Fibroblast of lung (primary cell): ENCODE measurements around the gene FHIP1A. TPM values are rescaled to one million over a fixed set of nuclear protein-coding genes. Genes with fewer than 3 reads are reported as not detected.

ENCODE experiments used
- DNase-seq, 2 donors: peaks; one replicate each; pipeline versions ENCODE4 v3.0.0 to v3.0.0-alpha.2; 2010; ENCODE audit warnings: low read depth in 2 of 2
- H2AFZ ChIP-seq: 2 replicates; pipeline ENCODE4 v1.5.1; 2012; ENCODE audit warnings: low read length, control low read depth, inconsistent platforms
- H3K27ac ChIP-seq: 2 replicates; pipeline ENCODE4 v1.5.1; 2011; ENCODE audit warnings: low read length, control low read depth; ENCODE audit not compliant: insufficient read depth
- H3K27me3 ChIP-seq: 2 replicates; pipeline ENCODE4 v1.5.1; 2011; ENCODE audit warnings: mild to moderate bottlenecking, low read length; ENCODE audit not compliant: control insufficient read depth, insufficient read depth
- H3K36me3 ChIP-seq: 2 replicates; pipeline ENCODE4 v1.5.1; 2011; ENCODE audit warnings: low read length; ENCODE audit not compliant: control insufficient read depth, insufficient read depth
- H3K4me1 ChIP-seq: 2 replicates; pipeline ENCODE4 v1.5.1; 2011; ENCODE audit warnings: low read length; ENCODE audit not compliant: control insufficient read depth, insufficient read depth; ENCODE audit errors: extremely low read depth
- H3K4me2 ChIP-seq: 2 replicates; pipeline ENCODE4 v1.5.1; 2011; ENCODE audit warnings: low read length, control low read depth; ENCODE audit not compliant: insufficient read depth; ENCODE audit errors: extremely low read depth
- H3K4me3 ChIP-seq, 4 experiments: fragments of 200-600 bp in 1 of 4; sonication (generic) in 1 of 4; replicated peaks in 1 of 4; 2 replicates each; pipeline ENCODE4 v1.5.1; 2011 to 2016; ENCODE audit warnings: low read length in 4 of 4, low read depth in 3 of 4, mild to moderate bottlenecking in 3 of 4, control low read depth in 2 of 4, inconsistent platforms in 1 of 4, mixed read lengths in 1 of 4; ENCODE audit not compliant: insufficient read depth in 1 of 4; ENCODE audit errors: control extremely low read depth in 1 of 4
- H3K79me2 ChIP-seq: 2 replicates; pipeline ENCODE4 v1.5.1; 2012; ENCODE audit warnings: mild to moderate bottlenecking, low read length, inconsistent platforms; ENCODE audit not compliant: control insufficient read depth, insufficient read depth
- H3K9ac ChIP-seq: 2 replicates; pipeline ENCODE4 v1.5.1; 2011; ENCODE audit warnings: mild to moderate bottlenecking, low read length, control low read depth; ENCODE audit not compliant: insufficient read depth
- H3K9me3 ChIP-seq: 2 replicates; pipeline ENCODE4 v1.5.1; 2012; ENCODE audit warnings: low read depth, low read length; ENCODE audit not compliant: control insufficient read depth, insufficient read depth
- H4K20me1 ChIP-seq: 2 replicates; pipeline ENCODE4 v1.5.1; 2011; ENCODE audit warnings: low read length; ENCODE audit not compliant: control insufficient read depth, insufficient read depth; ENCODE audit errors: extremely low read depth
- CTCF ChIP-seq, 2 donors: IDR thresholded peaks in 1 of 2; conservative IDR thresholded peaks in 1 of 2; 1 replicate in 1 of 2; 2 replicates in 1 of 2; pipeline ENCODE4 v1.5.1; 2011 to 2012; ENCODE audit warnings: low read length in 2 of 2, control low read depth in 1 of 2, inconsistent platforms in 1 of 2, low read depth in 1 of 2, mild to moderate bottlenecking in 1 of 2
- EZH2 ChIP-seq: IDR thresholded peaks from 2 replicates; pipeline ENCODE4 v1.5.1; 2012; ENCODE audit warnings: low read length, control low read depth, mild to moderate bottlenecking; ENCODE audit errors: missing control alignments
- polyA plus RNA-seq, 2 donors: library from polyadenylated mRNA; depleted of rRNA in 1 of 2; stranded (reverse) in 1 of 2; unstranded in 1 of 2; fragments of >200 nt; gene quantifications; 2 replicates each; pipeline ENCODE4 v1.2.1, GENCODE V29; 2011 to 2012; ENCODE audit warnings: missing spikeins in 1 of 2
- total RNA-seq: library from RNA; depleted of rRNA; stranded (reverse); fragments of >200 nt; gene quantifications from 2 replicates; pipeline ENCODE4 v1.2.1, GENCODE V29; 2014

Gene FHIP1A
- total and polyA plus RNA-seq, 2 donors (not counting 1 experiment from before 2014, with no cell fraction given) = under 0.01 to 0.09 TPM

- no peak overlapping the region for H3K4me2 ChIP-seq
- no peaks in the 10 kb centered on the region for H3K9me3 ChIP-seq
- no peak overlapping the region for H3K27ac ChIP-seq
- H3K9ac ChIP-seq = no peak overlapping the region
- no peak overlapping the region for H3K4me3 ChIP-seq
- TF ChIP-seq EZH2 (no peak), CTCF (conservative IDR thresholded peaks at IDR 0.05 in 1 of 2, IDR thresholded peaks at IDR 0.05 in 1 of 2; ENCODE audit: low read depth in 1 of 2, low read length in 2 of 2) (no peak)
- no peak for DNase-seq
- H3K36me3 ChIP-seq = no peaks in the 10 kb centered on the region
- no peaks in the 10 kb centered on the region for H3K27me3 ChIP-seq
- no peaks in the 10 kb centered on the region for H3K79me2 ChIP-seq
- H3K4me1 ChIP-seq = no peaks in the 10 kb centered on the region
- H4K20me1 ChIP-seq = no peaks in the 10 kb centered on the region
- H2AFZ ChIP-seq = no peak overlapping the region
Observed at GRCh38 chr4:151361966-151362365, 47.0 kb upstream of the FHIP1A start.

GRCh38 chr4:151362404-151363164 is 46.4 kb upstream of the FHIP1A start:
- no peaks in the 10 kb centered on the region for H3K27me3 ChIP-seq
- H4K20me1 ChIP-seq = no peaks in the 10 kb centered on the region
- TF ChIP-seq CTCF (conservative IDR thresholded peaks at IDR 0.05 in 1 of 2, IDR thresholded peaks at IDR 0.05 in 1 of 2; ENCODE audit: low read depth in 1 of 2, low read length in 2 of 2) = peak; percentile 99 to 100
- no peak for TF ChIP-seq EZH2
- no peaks in the 10 kb centered on the region for H3K4me1 ChIP-seq
- H3K79me2 ChIP-seq = no peaks in the 10 kb centered on the region
- H3K27ac ChIP-seq = no peak overlapping the region
- no peak overlapping the region for H3K4me3 ChIP-seq
- H3K9me3 ChIP-seq = no peaks in the 10 kb centered on the region
- no peaks in the 10 kb centered on the region for H3K36me3 ChIP-seq
- DNase-seq = peak; percentile 67 to 85
- H3K4me2 ChIP-seq = no peak overlapping the region
- peak overlapping the region; percentile 1 for H3K9ac ChIP-seq
- peak overlapping the region; percentile 26 for H2AFZ ChIP-seq

- no peak overlapping the region for H3K4me3 ChIP-seq
- no peak for DNase-seq
- TF ChIP-seq EZH2 (no peak), CTCF (conservative IDR thresholded peaks at IDR 0.05 in 1 of 2, IDR thresholded peaks at IDR 0.05 in 1 of 2; ENCODE audit: low read depth in 1 of 2, low read length in 2 of 2) (no peak)
- H3K27me3 ChIP-seq = no peaks in the 10 kb centered on the region
- H3K4me1 ChIP-seq = no peaks in the 10 kb centered on the region
- H3K36me3 ChIP-seq = no peaks in the 10 kb centered on the region
- H2AFZ ChIP-seq = no peak overlapping the region
- H3K79me2 ChIP-seq = no peaks in the 10 kb centered on the region
- H3K4me2 ChIP-seq = no peak overlapping the region
- no peaks in the 10 kb centered on the region for H4K20me1 ChIP-seq
- no peak overlapping the region for H3K9ac ChIP-seq
- H3K27ac ChIP-seq = no peak overlapping the region
- H3K9me3 ChIP-seq = no peaks in the 10 kb centered on the region
Observed at GRCh38 chr4:151376540-151376939, 32.4 kb upstream of the FHIP1A start.
